Brain microvascular endothelial cell (primary cell): ENCODE results near the gene ITGA8.
A peak's percentile ranks its signal among the peaks of the same experiment; 100 is the strongest.

ENCODE experiments used
- DNase-seq: peaks from one replicate; pipeline ENCODE4 v3.0.0-alpha.2; 2020
- H3K27ac ChIP-seq: fragments of 250-450 bp; sonication (Bioruptor Pico); 2 replicates; pipeline ENCODE4 v1.5.1; 2020; ENCODE audit warnings: mild to moderate bottlenecking, moderate library complexity
- H3K27me3 ChIP-seq: fragments of 250-450 bp; sonication (Bioruptor Pico); replicated peaks from 2 replicates; pipeline ENCODE4 v1.5.1; 2020; ENCODE audit warnings: mild to moderate bottlenecking
- H3K36me3 ChIP-seq: fragments of 250-450 bp; sonication (Bioruptor Pico); replicated peaks from 2 replicates; pipeline ENCODE4 v1.5.1; 2020; ENCODE audit warnings: mild to moderate bottlenecking
- H3K4me3 ChIP-seq: 2 replicates; pipeline ENCODE4 v1.5.1; 2011; ENCODE audit warnings: low read depth, mild to moderate bottlenecking, control low read depth, low read length, moderate library complexity
- in situ Hi-C: cut with HindIII; loops from 2 replicates; pipeline ENCODE4 v1.10.0; 2017; ENCODE audit warnings: low sequenced_read_pairs, low pct_ligation_motif_present
- TF ChIP-seq, protein P1 (sequence below): IDR thresholded peaks from 2 replicates; pipeline ENCODE4 v1.5.1; 2011; ENCODE audit warnings: low read depth, mild to moderate bottlenecking, moderate library complexity, low read length, control low read depth, inconsistent platforms; ENCODE audit errors: missing control alignments

ITGA8 gene

DNA sequence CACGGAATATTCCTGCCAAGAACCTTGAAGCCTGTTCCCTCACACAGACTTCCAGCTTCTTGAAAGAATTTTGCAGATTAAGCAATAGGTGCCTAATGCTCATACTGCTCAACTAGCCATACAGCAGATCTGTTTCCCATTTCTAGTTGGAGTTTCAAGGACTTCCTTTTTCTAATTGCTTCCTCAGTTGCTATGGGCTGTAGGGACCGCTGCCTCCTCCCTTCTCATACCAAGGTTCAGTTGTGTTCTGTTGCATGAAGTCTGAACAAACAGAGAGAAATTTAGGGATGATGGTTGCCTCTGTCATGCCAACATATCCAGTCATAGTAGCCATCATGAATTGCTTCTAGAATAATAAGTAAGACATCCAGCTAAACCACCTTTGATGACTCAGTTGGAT lies 6.8 kb downstream of the ITGA8 start:
- TF ChIP-seq, protein P1, sequence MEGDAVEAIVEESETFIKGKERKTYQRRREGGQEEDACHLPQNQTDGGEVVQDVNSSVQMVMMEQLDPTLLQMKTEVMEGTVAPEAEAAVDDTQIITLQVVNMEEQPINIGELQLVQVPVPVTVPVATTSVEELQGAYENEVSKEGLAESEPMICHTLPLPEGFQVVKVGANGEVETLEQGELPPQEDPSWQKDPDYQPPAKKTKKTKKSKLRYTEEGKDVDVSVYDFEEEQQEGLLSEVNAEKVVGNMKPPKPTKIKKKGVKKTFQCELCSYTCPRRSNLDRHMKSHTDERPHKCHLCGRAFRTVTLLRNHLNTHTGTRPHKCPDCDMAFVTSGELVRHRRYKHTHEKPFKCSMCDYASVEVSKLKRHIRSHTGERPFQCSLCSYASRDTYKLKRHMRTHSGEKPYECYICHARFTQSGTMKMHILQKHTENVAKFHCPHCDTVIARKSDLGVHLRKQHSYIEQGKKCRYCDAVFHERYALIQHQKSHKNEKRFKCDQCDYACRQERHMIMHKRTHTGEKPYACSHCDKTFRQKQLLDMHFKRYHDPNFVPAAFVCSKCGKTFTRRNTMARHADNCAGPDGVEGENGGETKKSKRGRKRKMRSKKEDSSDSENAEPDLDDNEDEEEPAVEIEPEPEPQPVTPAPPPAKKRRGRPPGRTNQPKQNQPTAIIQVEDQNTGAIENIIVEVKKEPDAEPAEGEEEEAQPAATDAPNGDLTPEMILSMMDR, result no peak
- no peaks in the 10 kb centered on the region for H3K36me3 ChIP-seq
- DNase-seq, result peak; percentile 16
- no peak overlapping the region for H3K4me3 ChIP-seq
- H3K27me3 ChIP-seq, result no peaks in the 10 kb centered on the region
- in situ Hi-C loops, result loop anchor here (25.0 kb wide), 1 partner anchor 276 kb away; no protein-coding TSS in a partner anchor
- H3K27ac ChIP-seq, result no peak overlapping the region

DNA sequence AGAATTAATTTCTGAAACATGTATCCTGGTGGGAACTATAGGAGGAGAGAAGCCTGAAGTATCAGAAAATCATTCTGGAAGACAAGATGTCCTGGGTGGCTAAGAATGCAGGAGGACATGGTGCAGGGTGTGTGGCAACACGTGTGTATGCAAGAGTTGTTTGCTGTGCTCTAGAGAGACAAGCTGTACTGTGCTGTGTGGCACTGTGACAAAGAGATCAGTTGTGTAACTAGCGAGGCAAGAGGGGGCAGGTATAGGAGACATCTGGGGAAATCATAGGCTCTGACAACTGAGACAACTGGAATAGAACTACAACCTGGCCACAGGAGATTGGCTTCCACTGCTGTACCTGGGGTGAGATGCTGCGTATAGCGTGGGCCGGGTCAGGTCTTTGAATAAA lies 9.3 kb downstream of the ITGA8 start:
- TF ChIP-seq, protein P1, result no peak
- no peak overlapping the region for H3K27ac ChIP-seq
- no peaks in the 10 kb centered on the region for H3K27me3 ChIP-seq
- H3K36me3 ChIP-seq, result no peaks in the 10 kb centered on the region
- DNase-seq, result no peak
- in situ Hi-C loops, result loop anchor here (25.0 kb wide), 1 partner anchor 273 kb away; no protein-coding TSS in a partner anchor
- H3K4me3 ChIP-seq, result no peak overlapping the region

DNA sequence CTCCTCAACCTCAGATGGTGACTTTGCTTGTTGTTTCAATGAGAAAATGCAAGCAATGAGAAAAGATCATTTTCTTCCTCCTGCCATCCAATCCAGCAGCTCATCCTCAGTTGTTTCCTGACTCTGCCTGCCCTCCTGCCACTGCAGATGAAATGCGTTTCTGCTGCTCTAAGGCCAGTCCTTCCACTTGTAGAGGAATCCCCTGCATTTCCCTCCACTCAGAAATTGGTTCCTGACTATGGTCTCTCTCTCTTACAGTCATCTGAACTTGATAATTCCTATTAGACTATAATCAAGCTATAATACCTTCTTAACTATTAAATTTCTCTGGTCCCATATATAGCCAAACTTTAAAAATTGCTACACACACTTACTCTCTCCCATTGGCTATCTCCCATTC lies 14.4 kb downstream of the ITGA8 start:
- no peak overlapping the region for H3K27ac ChIP-seq
- no peak for DNase-seq
- in situ Hi-C loops, result loop anchor here (25.0 kb wide), 1 partner anchor 268 kb away; no protein-coding TSS in a partner anchor
- TF ChIP-seq, protein P1, result no peak
- no peaks in the 10 kb centered on the region for H3K27me3 ChIP-seq
- H3K36me3 ChIP-seq, result no peaks in the 10 kb centered on the region
- H3K4me3 ChIP-seq, result no peak overlapping the region

DNA sequence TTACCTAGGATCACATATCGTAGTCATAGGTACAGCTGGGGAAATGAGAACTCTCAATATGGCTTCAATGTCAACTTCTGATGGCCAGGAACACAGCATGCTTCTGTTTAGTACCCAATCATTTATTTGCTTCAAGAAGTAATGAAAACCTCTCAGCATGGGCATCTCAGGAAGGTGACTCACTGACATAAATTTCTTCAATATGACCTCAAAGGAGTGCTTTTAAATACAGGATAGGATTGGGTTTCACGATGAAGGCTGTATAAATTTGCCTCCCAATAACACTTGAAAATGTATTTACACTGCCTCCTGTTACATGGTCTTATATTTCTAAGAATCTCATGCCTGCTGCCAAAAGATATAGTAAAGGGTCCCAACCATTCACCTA lies 15.1 kb downstream of the ITGA8 start:
- Histone ChIP-seq H3K4me3 (no peak overlapping the region), H3K36me3 (no peaks in the 10 kb centered on the region), H3K27ac (no peak overlapping the region), H3K27me3 (no peaks in the 10 kb centered on the region)
- DNase-seq, result peak; percentile 23
- in situ Hi-C loops, result loop anchor here (25.0 kb wide), 1 partner anchor 267 kb away; no protein-coding TSS in a partner anchor
- TF ChIP-seq, protein P1, result no peak

DNA sequence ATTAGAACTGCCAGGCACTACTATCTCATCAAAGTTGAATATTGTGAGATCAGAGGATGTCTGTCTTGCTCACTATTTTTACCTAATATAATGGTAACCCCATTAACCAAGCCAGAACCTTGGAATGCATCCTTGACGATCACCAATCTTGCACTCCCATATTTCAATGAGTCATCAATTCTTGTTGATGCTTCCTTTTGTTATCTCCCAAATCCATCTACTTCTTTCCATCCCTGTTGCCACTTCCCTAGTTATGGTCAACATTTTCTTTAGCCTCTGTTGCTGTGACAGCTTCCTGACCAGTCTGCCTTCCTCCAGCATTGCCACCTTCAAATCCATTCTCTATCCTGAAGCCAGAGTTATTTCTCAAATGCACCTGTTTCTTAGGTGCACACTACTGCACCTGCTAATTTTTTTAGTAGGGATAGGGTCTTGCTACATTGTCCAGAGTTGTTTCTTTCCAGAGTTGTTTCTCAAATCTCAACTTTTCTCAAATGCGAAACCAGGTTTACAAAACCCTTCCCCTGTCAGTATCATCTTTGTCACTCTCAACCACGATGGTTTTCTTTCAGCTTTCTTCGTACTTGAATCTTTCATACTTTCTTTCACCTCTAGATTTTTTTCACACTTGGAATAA lies 15.7 kb downstream of the ITGA8 start:
- in situ Hi-C loops, result loop anchor here (25.0 kb wide), 1 partner anchor 267 kb away; no protein-coding TSS in a partner anchor
- no peak overlapping the region for H3K4me3 ChIP-seq

More for the DNA sequence above, 15.7 kb downstream of the ITGA8 start:
- H3K36me3 ChIP-seq, result no peaks in the 10 kb centered on the region
- TF ChIP-seq, protein P1, result no peak
- H3K27me3 ChIP-seq, result no peaks in the 10 kb centered on the region
- no peak overlapping the region for H3K27ac ChIP-seq
- no peak for DNase-seq
